HG03175 (cell line): ENCODE data around the gene FKBP8.

Experiments
- ATAC-seq: cut with Tn5 transposase; IDR thresholded peaks from one replicate; pipeline ENCODE4 v1.9.1; 2021; ENCODE audit warnings: mild to moderate bottlenecking, moderate library complexity; ENCODE audit not compliant: unreplicated experiment

The FKBP8 gene

GRCh38 chr19:18487576-18488402, 55.6 kb downstream of the FKBP8 start:
- no peak for ATAC-seq

DNA sequence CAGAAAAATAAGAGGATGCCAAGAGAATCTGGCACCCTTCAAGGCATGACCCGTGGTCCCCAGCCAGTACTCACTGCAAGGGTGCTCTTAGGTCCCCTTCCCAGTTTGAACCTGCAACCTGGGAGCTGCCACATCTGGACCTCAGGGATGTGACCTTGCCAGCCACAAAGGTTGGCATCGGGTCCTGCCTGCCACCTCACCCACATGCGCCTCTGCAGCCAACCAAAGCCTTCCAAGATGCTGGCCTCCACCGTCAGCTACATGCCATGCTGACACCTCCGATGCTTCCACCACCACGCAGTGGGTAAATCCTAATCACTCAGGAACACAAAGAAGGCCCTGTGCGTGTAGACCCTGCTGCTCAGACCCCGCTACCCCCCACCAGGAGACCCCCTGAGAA, 56.6 kb downstream of the FKBP8 start:
- no peak for ATAC-seq

DNA sequence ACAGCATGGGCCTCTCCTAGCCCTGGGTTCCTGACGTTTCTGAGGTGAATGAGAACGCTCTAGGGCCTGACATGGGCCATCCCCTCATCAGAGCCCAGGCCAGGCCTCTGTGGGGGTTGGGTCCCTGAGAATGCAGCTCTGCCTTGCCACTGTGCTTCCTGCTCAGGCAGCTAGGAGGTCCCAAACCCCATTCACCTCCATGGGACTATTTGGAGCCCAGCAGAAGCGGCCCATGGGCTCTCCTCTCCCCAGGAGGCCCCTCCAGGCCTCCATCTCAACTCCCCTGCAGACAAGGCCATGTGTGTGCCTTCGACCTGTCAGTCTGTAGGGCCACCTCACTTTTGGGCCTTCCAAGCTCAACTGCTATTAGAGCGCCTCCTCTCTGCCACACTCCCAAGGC, 58.4 kb downstream of the FKBP8 start:
- no peak for ATAC-seq

DNA sequence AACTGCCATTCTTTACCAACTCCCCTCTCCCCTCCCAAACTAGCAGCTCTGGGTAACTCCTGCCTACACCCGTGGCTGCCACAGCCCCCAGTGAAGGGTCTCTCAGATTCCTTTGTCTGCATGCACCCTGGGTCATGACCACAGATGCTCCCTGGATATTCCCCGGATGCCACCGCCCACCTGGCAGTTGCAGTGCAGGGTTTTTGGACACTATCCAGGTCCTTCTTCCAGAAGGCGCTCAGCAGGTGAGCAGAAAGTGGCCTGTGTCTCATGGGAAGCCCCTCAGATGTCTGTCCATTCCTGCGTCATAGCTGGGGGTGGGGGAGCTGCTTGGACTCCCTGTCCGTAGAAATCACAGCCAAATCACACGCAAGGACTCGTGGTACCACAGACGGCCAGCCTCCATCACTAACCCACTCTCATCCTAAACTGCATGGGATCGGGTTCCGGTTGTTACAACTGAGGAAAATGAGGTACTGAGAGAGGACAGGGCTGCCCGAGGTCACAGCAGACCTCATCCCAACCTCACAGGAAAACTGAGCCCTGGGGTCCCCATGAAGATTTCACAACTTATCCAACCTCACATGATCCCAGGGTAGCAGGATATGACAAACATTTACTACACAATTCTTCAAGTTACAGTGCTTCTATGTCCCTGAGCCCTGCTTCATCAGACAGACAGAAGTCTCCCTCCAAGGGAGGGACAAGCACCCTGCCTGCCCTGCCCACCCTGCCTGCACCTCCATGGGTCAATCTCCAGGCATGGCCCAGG, 60.1 kb downstream of the FKBP8 start:
- no peak for ATAC-seq
